Measurements from ENCODE around the gene SPDYE6. TPM values are rescaled to one million over a fixed set of nuclear protein-coding genes. Genes with fewer than 3 reads are reported as not detected.
"Not testable (repeated sequence)": the region's sequence is repeated elsewhere in the genome, so short reads cannot be mapped to it uniquely, and the experiment has no call there.

The SPDYE6 gene
- total RNA-seq, 1 donor from 2014 or later: not detected

- H3K27me3 ChIP-seq (ENCODE audit: low read depth): peaks cover 58% of the 10 kb centered on the region
- TF ChIP-seq CTCF (IDR thresholded peaks at IDR 0.05; ENCODE audit: borderline replicate concordance): no peak
- no peak for DNase-seq
These were observed 29.9 kb downstream of the SPDYE6 start for GRCh38 chr7:102326157-102326889.

GRCh38 chr7:102325106-102325505 is 31.1 kb downstream of the SPDYE6 start:
- H3K4me1 ChIP-seq; H3K36me3 ChIP-seq; DNase-seq; H3K27ac ChIP-seq (replicated peaks); H3K4me3 ChIP-seq; H3K9me3 ChIP-seq (replicated peaks); intact Hi-C loops (cut with micrococcal nuclease): not testable (repeated sequence)
- H3K27me3 ChIP-seq (ENCODE audit: low read depth): peaks cover 68% of the 10 kb centered on the region

More at GRCh38 chr7:102326157-102326889, 29.9 kb downstream of the SPDYE6 start:
- H3K4me3 ChIP-seq: no peak overlapping the region
- H3K4me1 ChIP-seq: peaks cover 4% of the 10 kb centered on the region
- intact Hi-C loops (cut with micrococcal nuclease): no loop called here
- no peaks in the 10 kb centered on the region for H3K9me3 ChIP-seq (replicated peaks)
- H3K36me3 ChIP-seq: no peaks in the 10 kb centered on the region
- H3K27ac ChIP-seq (replicated peaks): no peak overlapping the region

- H3K36me3 ChIP-seq: no peaks in the 10 kb centered on the region
- H3K27ac ChIP-seq (replicated peaks): no peak overlapping the region
- H3K4me3 ChIP-seq: no peak overlapping the region
- TF ChIP-seq CTCF (IDR thresholded peaks at IDR 0.05; ENCODE audit: borderline replicate concordance): no peak
- no peak for DNase-seq
- H3K4me1 ChIP-seq: peaks cover 4% of the 10 kb centered on the region
- H3K9me3 ChIP-seq (replicated peaks): no peaks in the 10 kb centered on the region
- intact Hi-C loops (cut with micrococcal nuclease): no loop called here
- H3K27me3 ChIP-seq (ENCODE audit: low read depth): peaks cover 70% of the 10 kb centered on the region
These were observed 32.4 kb downstream of the SPDYE6 start for GRCh38 chr7:102323914-102324195.

DNA sequence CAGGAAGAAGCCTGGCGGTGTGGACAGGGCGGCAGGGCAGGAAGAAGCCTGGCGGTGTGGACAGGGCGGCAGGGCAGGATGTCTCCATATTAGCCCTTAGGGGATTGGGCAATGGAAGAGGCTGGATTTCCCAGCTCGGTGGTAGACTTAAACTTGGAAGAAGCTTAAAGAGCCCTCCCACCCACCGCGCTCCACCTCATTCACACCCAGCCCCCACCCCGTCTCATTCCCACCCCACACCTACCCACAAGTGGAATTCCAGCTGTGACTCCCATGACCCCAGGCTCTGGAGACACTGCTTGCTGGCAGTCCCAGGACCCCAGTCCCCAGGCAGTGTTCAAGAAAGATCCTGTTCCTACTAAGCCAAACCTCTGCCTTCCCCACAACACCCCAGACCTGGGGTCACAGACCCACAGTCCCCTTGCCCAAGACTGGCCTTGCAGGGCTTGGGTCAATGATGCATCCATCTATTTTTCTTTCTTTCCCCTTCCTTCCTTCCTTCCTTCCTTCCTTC is 34.0 kb downstream of the SPDYE6 start:
- DNase-seq: no peak
- Histone ChIP-seq H3K36me3 (no peaks in the 10 kb centered on the region), H3K27me3 (ENCODE audit: low read depth) (peaks cover 69% of the 10 kb centered on the region), H3K4me3 (no peak overlapping the region), H3K9me3 (replicated peaks) (no peaks in the 10 kb centered on the region), H3K27ac (replicated peaks) (no peak overlapping the region), H3K4me1 (peaks cover 4% of the 10 kb centered on the region)
- TF ChIP-seq CTCF (IDR thresholded peaks at IDR 0.05; ENCODE audit: borderline replicate concordance): no peak
- intact Hi-C loops (cut with micrococcal nuclease): no loop called here

GRCh38 chr7:102321351-102322201 is 34.7 kb downstream of the SPDYE6 start:
- no peak for DNase-seq
- TF ChIP-seq CTCF (IDR thresholded peaks at IDR 0.05; ENCODE audit: borderline replicate concordance): no peak
- Histone ChIP-seq H3K27ac (replicated peaks) (peak overlapping the region; percentile 30), H3K4me3 (peak overlapping the region; percentile 43), H3K36me3 (no peaks in the 10 kb centered on the region), H3K27me3 (ENCODE audit: low read depth) (peaks cover 62% of the 10 kb centered on the region), H3K9me3 (replicated peaks) (no peaks in the 10 kb centered on the region), H3K4me1 (peaks cover 4% of the 10 kb centered on the region)
- intact Hi-C loops (cut with micrococcal nuclease): no loop called here

Measured in left ventricle myocardium inferior (tissue), 1 donor.